ENCODE measurements around the gene SMARCD1. TPM values are rescaled to one million over a fixed set of nuclear protein-coding genes. Genes with fewer than 3 reads are reported as not detected.

The SMARCD1 gene
- total and polyA plus RNA-seq, 8 donors: 2.9 to 75.9 (median 18.6) TPM

DNA sequence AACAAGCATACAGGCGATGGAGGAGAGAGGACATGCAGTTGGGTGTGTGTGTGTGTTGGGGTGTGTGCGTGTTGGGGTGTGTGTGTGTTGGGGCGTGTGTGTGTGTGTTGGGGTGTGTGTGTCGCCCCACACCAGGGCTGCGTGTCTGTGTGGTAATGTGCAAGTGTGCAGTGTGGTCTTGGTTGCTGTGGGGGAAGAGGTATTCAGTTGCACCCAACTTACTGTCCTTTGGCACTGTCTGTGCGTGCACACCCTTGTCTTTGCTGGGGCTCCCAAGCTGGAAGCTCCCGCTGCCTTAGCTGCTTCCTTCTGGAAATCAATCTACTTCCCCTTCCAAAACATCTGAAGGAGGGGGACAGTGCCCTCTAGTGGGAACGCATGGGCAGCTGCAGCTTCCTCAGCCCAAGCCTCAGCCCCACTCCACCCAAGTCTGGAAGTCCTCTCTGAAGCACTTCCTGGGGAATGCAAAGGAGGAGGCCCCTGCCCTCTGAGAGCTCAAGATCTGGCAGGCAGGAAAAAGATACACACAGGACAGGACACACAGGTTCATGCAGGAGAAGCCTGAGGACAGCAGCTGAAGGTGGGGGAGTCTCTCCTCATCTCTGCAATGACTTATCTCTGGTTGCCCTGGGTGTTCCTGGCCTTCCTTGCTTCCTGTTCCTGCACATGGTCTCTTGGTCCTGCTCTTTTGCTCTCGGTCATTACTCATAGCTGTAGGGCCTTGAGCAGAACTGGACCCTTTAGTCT, 14.7 kb upstream of the SMARCD1 start:
- peak; percentile 83 to 95 for DNase-seq
- no peaks in the 10 kb centered on the region for H3K36me3 ChIP-seq
- H3K4me1 ChIP-seq: peaks cover 0 to 15% (median 15%) of the 10 kb centered on the region in 4 donors
- no peaks in the 10 kb centered on the region for H3K9me3 ChIP-seq
- intact Hi-C loops (cut with DNase I; ENCODE audit: low total_unique reads): loop anchor here (5.0 to 10.0 kb wide), 2 partner anchors 103 to 104 kb away; no protein-coding TSS in a partner anchor
- WGBS, 5 donors: 24 to 41% (median 34%) methylated on average over 7 to 9 of the region's 9 CpGs
- no peak for TF ChIP-seq POLR2A (IDR thresholded peaks at IDR 0.05)
- TF ChIP-seq EP300 (IDR thresholded peaks at IDR 0.05): no peak
- TF ChIP-seq CTCF (IDR thresholded peaks at IDR 0.05): peak in 5 of 7 experiments; percentile 87 to 95 (median 90)
- TF ChIP-seq POLR2AphosphoS5 (IDR thresholded peaks at IDR 0.05): peak in 1 of 3 donors; percentile 56
- H3K4me3 ChIP-seq: no peak overlapping the region
- H3K27ac ChIP-seq: no peak overlapping the region
- no peaks in the 10 kb centered on the region for H3K27me3 ChIP-seq

- peak in 1 of 2 donors; percentile 9 for DNase-seq
- H3K4me1 ChIP-seq: peaks cover 0 to 21% (median 20%) of the 10 kb centered on the region in 4 donors
- no peaks in the 10 kb centered on the region for H3K36me3 ChIP-seq
- H3K27ac ChIP-seq: no peak overlapping the region
- 72 to 77% (median 73%) methylated on average over 10 of the region's 10 CpGs for WGBS, 5 donors
- TF ChIP-seq EP300 (IDR thresholded peaks at IDR 0.05) (no peak), POLR2AphosphoS5 (IDR thresholded peaks at IDR 0.05) (no peak), CTCF (IDR thresholded peaks at IDR 0.05) (no peak), POLR2A (IDR thresholded peaks at IDR 0.05) (no peak)
- H3K4me3 ChIP-seq: no peak overlapping the region
- no peaks in the 10 kb centered on the region for H3K27me3 ChIP-seq
- no peaks in the 10 kb centered on the region for H3K9me3 ChIP-seq
- intact Hi-C loops (cut with DNase I; ENCODE audit: low total_unique reads): loop anchor here (5.0 to 10.0 kb wide), 2 partner anchors 102 to 105 kb away; no protein-coding TSS in a partner anchor
Measured at GRCh38 chr12:50072198-50072907, 12.8 kb upstream of the SMARCD1 start.

- Histone ChIP-seq H3K36me3 (no peaks in the 10 kb centered on the region), H3K4me1 (peaks cover 0 to 21% (median 20%) of the 10 kb centered on the region in 4 donors), H3K9me3 (no peaks in the 10 kb centered on the region), H3K4me3 (no peak overlapping the region), H3K27ac (no peak overlapping the region), H3K27me3 (no peaks in the 10 kb centered on the region)
- WGBS, 5 donors: 60 to 72% (median 65%) methylated on average over 7 of the region's 7 CpGs; no CpG with 5 or more reads in 1 of the 5 donors
- TF ChIP-seq EP300 (IDR thresholded peaks at IDR 0.05): no peak
- TF ChIP-seq POLR2A (IDR thresholded peaks at IDR 0.05): no peak
- TF ChIP-seq POLR2AphosphoS5 (IDR thresholded peaks at IDR 0.05): no peak
- no peak for TF ChIP-seq CTCF (IDR thresholded peaks at IDR 0.05)
- intact Hi-C loops (cut with DNase I; ENCODE audit: low total_unique reads): loop anchor here (5.0 to 10.0 kb wide), 2 partner anchors 102 to 106 kb away; no protein-coding TSS in a partner anchor
- DNase-seq: peak in 1 of 2 donors; percentile 16
Measured at GRCh38 chr12:50073206-50073605, 11.9 kb upstream of the SMARCD1 start.

- Histone ChIP-seq H3K4me1 (peaks cover 0 to 21% (median 20%) of the 10 kb centered on the region in 4 donors), H3K27me3 (no peaks in the 10 kb centered on the region), H3K27ac (no peak overlapping the region), H3K36me3 (no peaks in the 10 kb centered on the region), H3K9me3 (no peaks in the 10 kb centered on the region), H3K4me3 (no peak overlapping the region)
- 77 to 88% (median 84%) methylated on average over 9 to 10 of the region's 10 CpGs for WGBS, 5 donors
- peak in 1 of 2 donors; percentile 9 for DNase-seq
- TF ChIP-seq POLR2AphosphoS5 (IDR thresholded peaks at IDR 0.05): no peak
- TF ChIP-seq POLR2A (IDR thresholded peaks at IDR 0.05): no peak
- no peak for TF ChIP-seq EP300 (IDR thresholded peaks at IDR 0.05)
- no peak for TF ChIP-seq CTCF (IDR thresholded peaks at IDR 0.05)
- intact Hi-C loops (cut with DNase I; ENCODE audit: low total_unique reads): loop anchor here (5.0 to 10.0 kb wide), 2 partner anchors 101 to 106 kb away; no protein-coding TSS in a partner anchor
Measured at GRCh38 chr12:50073712-50074111, 11.4 kb upstream of the SMARCD1 start.
